ENCODE data around the gene RPS24.

- TF ChIP-seq CTCF (IDR thresholded peaks at IDR 0.05), result no peak
- no peak for TF ChIP-seq POLR2A (IDR thresholded peaks at IDR 0.05)
These were observed 32.3 kb downstream of the RPS24 start for GRCh38 chr10:78066012-78066411.

All from thyroid gland (tissue), 4 donors.